PC-9 (cell line): ENCODE measurements around the gene ARL3. TPM values are rescaled to one million over a fixed set of nuclear protein-coding genes. Genes with fewer than 3 reads are reported as not detected.

Source experiments
- Bru-seq: library from RNA; stranded (reverse); fragments of 400-500 nt; gene quantifications from one replicate; lab custom pipeline; 2021; lab: Mats Ljungman, UMichigan
- BruChase-seq, 2 experiments: library from RNA; stranded (reverse); fragments of 400-500 nt; gene quantifications; one replicate each; lab custom pipeline; 2021; lab: Mats Ljungman, UMichigan
- BruUV-seq: library from RNA; stranded (reverse); fragments of 400-500 nt; replicated peaks from 2 replicates; lab custom pipeline; 2021; lab: Mats Ljungman, UMichigan
- CTCF ChIA-PET: fragments of 300-600 bp; sonication (Branson Sonifier 250); formaldehyde crosslinking; loops from one replicate; lab custom pipeline; 2022; ENCODE audit warnings: antibody characterized with exemption; lab: Charles Lee
- POLR2A ChIA-PET: fragments of 300-600 bp; sonication (Branson Sonifier 250); formaldehyde crosslinking; loops from one replicate; lab custom pipeline; 2022; ENCODE audit warnings: antibody characterized with exemption; ENCODE audit not compliant: unreplicated experiment; lab: Charles Lee
- DNase-seq, 2 experiments: peaks; one replicate each; pipeline versions ENCODE4 v3.0.0 to v3.0.0-alpha.2; 2015 to 2022; ENCODE audit warnings: mixed read lengths in 1 of 2
- H2AFZ ChIP-seq: fragments of 200-600 bp; sonication (generic); 2 replicates; pipeline ENCODE4 v1.8.1; 2017; ENCODE audit warnings: antibody characterized with exemption
- H3F3A ChIP-seq: fragments of 200-600 bp; sonication (generic); 2 replicates; pipeline ENCODE4 v1.8.1; 2017; ENCODE audit warnings: antibody characterized with exemption, mild to moderate bottlenecking, low read depth; ENCODE audit not compliant: insufficient read depth
- H3K27ac ChIP-seq: fragments of 200-600 bp; sonication (generic); 2 replicates; pipeline ENCODE4 v1.6.1; 2016; ENCODE audit warnings: mixed run types
- H3K27me3 ChIP-seq: fragments of 200-600 bp; sonication (generic); 2 replicates; pipeline ENCODE4 v1.6.1; 2016; ENCODE audit warnings: low read depth, mixed run types; ENCODE audit not compliant: insufficient read depth
- H3K36me3 ChIP-seq: fragments of 200-600 bp; sonication (generic); 2 replicates; pipeline ENCODE4 v1.6.1; 2016; ENCODE audit warnings: low read depth, mixed run types
- H3K4me1 ChIP-seq: fragments of 200-600 bp; sonication (generic); replicated peaks from 2 replicates; pipeline ENCODE4 v1.6.1; 2016; ENCODE audit warnings: mixed run types; ENCODE audit not compliant: insufficient read depth
- H3K4me2 ChIP-seq: fragments of 200-600 bp; sonication (generic); 2 replicates; pipeline ENCODE4 v1.6.1; 2017; ENCODE audit warnings: mixed run types
- H3K4me3 ChIP-seq: fragments of 200-600 bp; sonication (generic); 2 replicates; pipeline ENCODE4 v1.6.1; 2016; ENCODE audit warnings: mixed run types
- H3K79me2 ChIP-seq: fragments of 200-600 bp; sonication (generic); 2 replicates; pipeline ENCODE4 v1.6.1; 2017; ENCODE audit warnings: low read depth, mixed run types
- H3K9me2 ChIP-seq: fragments of 200-600 bp; sonication (generic); 2 replicates; pipeline ENCODE4 v1.8.1; 2017; ENCODE audit warnings: mild to moderate bottlenecking; ENCODE audit not compliant: insufficient read depth
- H3K9me3 ChIP-seq: fragments of 200-600 bp; sonication (generic); 2 replicates; pipeline ENCODE4 v1.8.1; 2016; ENCODE audit warnings: low read depth; ENCODE audit not compliant: insufficient read depth
- H4K20me1 ChIP-seq: fragments of 200-600 bp; sonication (generic); 2 replicates; pipeline ENCODE4 v1.8.1; 2017; ENCODE audit not compliant: insufficient read depth
- EZH2 ChIP-seq: fragments of 200-600 bp; sonication (generic); IDR thresholded peaks from 2 replicates; pipeline ENCODE4 v1.8.0; 2017; ENCODE audit warnings: antibody characterized with exemption, low read depth
- intact Hi-C: fragments of 100-400 bp; cut with micrococcal nuclease; formaldehyde crosslinking; loops from one replicate; pipeline ENCODE4 v1.10.0; 2022; ENCODE audit not compliant: unreplicated experiment
- long read RNA-seq: library from polyadenylated mRNA; stranded (forward); transcript quantifications from one replicate; pipeline ENCODE4 v2.0.0, GENCODE V29; 2022
- total RNA-seq: library from RNA; stranded (reverse); gene quantifications from 2 replicates; pipeline ENCODE4 v1.2.3, GENCODE V29; 2021
- TF ChIP-seq, protein P1 (sequence below): fragments of 200-600 bp; sonication (generic); conservative IDR thresholded peaks from 2 replicates; pipeline ENCODE4 v1.6.1; 2017; ENCODE audit warnings: mixed run types, antibody characterized with exemption, mild to moderate bottlenecking, moderate library complexity

Gene ARL3
- total RNA-seq, result 7.1 and 9.7 TPM in 2 replicates
- percentile 55 among the genes with signal in this experiment for Bru-seq, nascent RNA
- BruChase-seq, experiment 1, labeled RNA remaining after a 2-hour chase, result percentile 53 among the genes with signal in this experiment
- percentile 53 among the genes with signal in this experiment for BruChase-seq, experiment 2, labeled RNA remaining after a 6-hour chase
- long read RNA-seq, transcript ARL3-201 (6 exons, 3,844 nt), result major isoform, 54 of 68 reads
- long read RNA-seq, partial matches to known transcripts, result 8 of 68 reads
- long read RNA-seq, other reads (novel, unspliced or antisense), result 6 of 68 reads

- TF ChIP-seq, protein P1, sequence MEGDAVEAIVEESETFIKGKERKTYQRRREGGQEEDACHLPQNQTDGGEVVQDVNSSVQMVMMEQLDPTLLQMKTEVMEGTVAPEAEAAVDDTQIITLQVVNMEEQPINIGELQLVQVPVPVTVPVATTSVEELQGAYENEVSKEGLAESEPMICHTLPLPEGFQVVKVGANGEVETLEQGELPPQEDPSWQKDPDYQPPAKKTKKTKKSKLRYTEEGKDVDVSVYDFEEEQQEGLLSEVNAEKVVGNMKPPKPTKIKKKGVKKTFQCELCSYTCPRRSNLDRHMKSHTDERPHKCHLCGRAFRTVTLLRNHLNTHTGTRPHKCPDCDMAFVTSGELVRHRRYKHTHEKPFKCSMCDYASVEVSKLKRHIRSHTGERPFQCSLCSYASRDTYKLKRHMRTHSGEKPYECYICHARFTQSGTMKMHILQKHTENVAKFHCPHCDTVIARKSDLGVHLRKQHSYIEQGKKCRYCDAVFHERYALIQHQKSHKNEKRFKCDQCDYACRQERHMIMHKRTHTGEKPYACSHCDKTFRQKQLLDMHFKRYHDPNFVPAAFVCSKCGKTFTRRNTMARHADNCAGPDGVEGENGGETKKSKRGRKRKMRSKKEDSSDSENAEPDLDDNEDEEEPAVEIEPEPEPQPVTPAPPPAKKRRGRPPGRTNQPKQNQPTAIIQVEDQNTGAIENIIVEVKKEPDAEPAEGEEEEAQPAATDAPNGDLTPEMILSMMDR, result peak; percentile 41; the same call in 1 of the 2 replicates
- TF ChIP-seq EZH2, result no peak
- H3F3A ChIP-seq, result peaks cover 9% of the 10 kb centered on the region; the same call in 1 of the 2 replicates
- H3K9me3 ChIP-seq, result no peaks in the 10 kb centered on the region
- H3K27me3 ChIP-seq, result no peaks in the 10 kb centered on the region
- ChIA-PET CTCF (interaction anchor here (0.6 to 1.0 kb wide), 4 partner anchors 44 to 130 kb away, joined by 3 to 6 read pairs (median 4); no protein-coding TSS in a partner anchor), POLR2A (interaction anchor here (0.5 to 0.7 kb wide), 5 partner anchors 38 to 737 kb away, joined by 3 to 27 read pairs (median 5); no protein-coding TSS in a partner anchor)
- H3K9me2 ChIP-seq, result no peaks in the 10 kb centered on the region
- H4K20me1 ChIP-seq, result no peaks in the 10 kb centered on the region
- no TSS peak for BruUV-seq
- H3K4me1 ChIP-seq, result peaks cover 5% of the 10 kb centered on the region; the same call in 1 of the 2 replicates
- no peaks in the 10 kb centered on the region for H3K36me3 ChIP-seq
- no peak within 1 kb of the TSS for H3K27ac ChIP-seq
- peak; percentile 89 to 93 for DNase-seq
- peak within 1 kb of the TSS; percentile 86 for H3K4me3 ChIP-seq
- peak within 1 kb of the TSS; percentile 98 for H3K4me2 ChIP-seq
- H2AFZ ChIP-seq, result peak within 1 kb of the TSS; percentile 98
- intact Hi-C loops, result loop anchor here (2.0 to 10.0 kb wide), 3 partner anchors 67 to 521 kb away; partner anchors contain the start of genes ACTR1A and SUFU
- no peaks in the 10 kb centered on the region for H3K79me2 ChIP-seq
Measured at GRCh38 chr10:102713814-102714620, at the start of gene ARL3. TSS of gene ARL3 (minus strand) at chr10:102714397. CDS start at chr10:102714275, 122 bp downstream.

DNA sequence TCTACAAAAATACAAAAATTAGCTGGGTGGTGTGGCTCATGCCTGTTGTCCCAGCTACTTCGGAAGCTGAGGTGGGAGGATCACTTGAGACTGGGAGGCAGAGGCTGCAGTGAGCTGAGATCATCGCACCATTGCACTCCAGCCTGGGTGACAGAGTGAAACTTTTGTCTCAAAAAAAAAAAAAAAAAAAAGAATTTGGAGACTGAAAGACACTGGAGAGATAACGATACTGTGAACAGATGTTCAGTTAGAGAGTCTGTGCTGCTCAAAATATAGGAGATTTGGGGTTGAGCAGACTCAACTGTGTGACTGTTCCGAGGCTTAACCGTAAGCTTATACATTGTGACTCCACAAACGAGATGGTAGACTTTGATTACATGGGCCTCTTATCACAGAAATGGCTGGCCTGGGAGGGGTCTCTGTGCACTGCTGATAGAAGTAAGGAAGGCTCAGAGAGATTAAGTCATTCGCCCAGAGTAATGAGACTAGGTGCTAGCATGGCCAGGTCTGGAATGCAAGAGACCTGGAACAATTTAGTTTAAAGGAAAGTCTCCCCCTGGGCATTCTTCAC is 48.9 kb upstream of the ARL3 start:
- POLR2A ChIA-PET, result no interaction called here
- no peak for DNase-seq

More for the DNA sequence above, 48.9 kb upstream of the ARL3 start:
- BruUV-seq, result no TSS peak
- intact Hi-C loops, result no loop called here
- H3K4me1 ChIP-seq, result peaks cover 6% of the 10 kb centered on the region; the same call in 1 of the 2 replicates
- no peaks in the 10 kb centered on the region for H3F3A ChIP-seq
- no peak overlapping the region for H3K4me2 ChIP-seq
- CTCF ChIA-PET, result no interaction called here
- H3K27ac ChIP-seq, result no peak overlapping the region
- TF ChIP-seq, protein P1, result no peak
- H3K36me3 ChIP-seq, result no peaks in the 10 kb centered on the region
- no peaks in the 10 kb centered on the region for H3K9me3 ChIP-seq
- H2AFZ ChIP-seq, result no peak overlapping the region
- H4K20me1 ChIP-seq, result no peaks in the 10 kb centered on the region; the same call in 1 of the 2 replicates
- no peak overlapping the region for H3K4me3 ChIP-seq
- H3K79me2 ChIP-seq, result no peaks in the 10 kb centered on the region
- H3K27me3 ChIP-seq, result no peaks in the 10 kb centered on the region
- no peaks in the 10 kb centered on the region for H3K9me2 ChIP-seq
